ENCODE data around the gene TYMS. TPM values are rescaled to one million over a fixed set of nuclear protein-coding genes. Genes with fewer than 3 reads are reported as not detected.

Gene TYMS
- polyA plus RNA-seq, 3 donors = 114 to 155 (median 150) TPM

Other genes with a start within 250 kb of the TYMS start
- 10 to 100 TPM; 26.3 to 28.9 (median 28.3) TPM for gene COLEC12, start 157.0 kb upstream of the TYMS start, polyA plus RNA-seq (ENCODE audit: insufficient read length in 3 of 3)
- gene CETN1, start 77.3 kb upstream of the TYMS start, polyA plus RNA-seq (ENCODE audit: insufficient read length in 3 of 3) = not detected
- gene CLUL1, start 60.7 kb upstream of the TYMS start, polyA plus RNA-seq (ENCODE audit: insufficient read length in 3 of 3) = 10 to 100 TPM; 11.9 to 18.0 (median 17.1) TPM
- 100 to 1,000 TPM in 2 of 3 donors, 10 to 100 TPM in 1; 69.5 to 133 (median 114) TPM for gene ENOSF1, start 55.0 kb downstream of the TYMS start, polyA plus RNA-seq (ENCODE audit: insufficient read length in 3 of 3)
- 10 to 100 TPM; 67.1 to 76.0 (median 68.2) TPM for gene YES1, start 154.6 kb downstream of the TYMS start, polyA plus RNA-seq (ENCODE audit: insufficient read length in 3 of 3)
- under 1 TPM; 0.08 to 0.21 (median 0.19) TPM for gene ADCYAP1, start 247.2 kb downstream of the TYMS start, polyA plus RNA-seq (ENCODE audit: insufficient read length in 3 of 3)